ENCODE results near the gene THAP12.

Gene THAP12

GRCh38 chr11:76391021-76391420, 10.1 kb upstream of the THAP12 start:
- no peak overlapping the region for H3K4me3 ChIP-seq
- DNase-seq (ENCODE audit: low read depth, low spot score): no peak
- TF ChIP-seq FOXP2 (optimal IDR thresholded peaks at IDR 0.05; ENCODE audit: control extremely low read depth, extremely low read length, insufficient read depth) (no peak), EZH2 (IDR thresholded peaks at IDR 0.05) (no peak), POLR2AphosphoS5 (IDR thresholded peaks at IDR 0.05; ENCODE audit: borderline replicate concordance, low read depth, low read length) (no peak)

DNA sequence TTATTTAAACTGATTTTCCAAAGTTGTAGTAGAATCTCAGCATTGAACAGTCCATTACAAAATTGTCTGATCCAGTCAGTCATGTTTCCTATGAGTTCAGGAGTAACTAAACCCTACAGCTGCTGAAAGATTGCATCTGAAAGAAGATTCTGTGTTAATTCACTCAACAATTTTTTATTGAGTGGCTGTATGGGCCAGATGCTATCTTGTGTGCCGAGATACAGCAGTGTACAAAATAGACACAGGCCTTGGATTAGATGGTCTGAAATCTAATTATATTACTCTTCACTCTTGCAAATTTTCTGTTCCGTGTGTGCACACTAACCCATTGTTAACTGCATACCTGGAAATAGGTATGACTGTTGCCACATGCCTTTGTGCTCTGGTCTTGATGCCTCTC, 7.5 kb upstream of the THAP12 start:
- Histone ChIP-seq H3K36me3 (ENCODE audit: insufficient read depth, low read length) (no peaks in the 10 kb centered on the region), H3K27ac (no peak overlapping the region), H3K4me3 (no peak overlapping the region), H3K9me3 (ENCODE audit: low read depth, low read length) (no peaks in the 10 kb centered on the region), H3K9ac (ENCODE audit: insufficient read length) (no peak overlapping the region)
- TF ChIP-seq POLR2AphosphoS5 (IDR thresholded peaks at IDR 0.05; ENCODE audit: borderline replicate concordance, low read depth, low read length) (no peak), EZH2 (IDR thresholded peaks at IDR 0.05) (no peak), FOXP2 (optimal IDR thresholded peaks at IDR 0.05; ENCODE audit: control extremely low read depth, extremely low read length, insufficient read depth) (no peak)
- no peak for DNase-seq (ENCODE audit: low read depth, low spot score)

More at GRCh38 chr11:76391021-76391420, 10.1 kb upstream of the THAP12 start:
- Histone ChIP-seq H3K27ac (no peak overlapping the region), H3K9me3 (ENCODE audit: low read depth, low read length) (no peaks in the 10 kb centered on the region), H3K36me3 (ENCODE audit: insufficient read depth, low read length) (no peaks in the 10 kb centered on the region), H3K9ac (ENCODE audit: insufficient read length) (no peak overlapping the region)

DNA sequence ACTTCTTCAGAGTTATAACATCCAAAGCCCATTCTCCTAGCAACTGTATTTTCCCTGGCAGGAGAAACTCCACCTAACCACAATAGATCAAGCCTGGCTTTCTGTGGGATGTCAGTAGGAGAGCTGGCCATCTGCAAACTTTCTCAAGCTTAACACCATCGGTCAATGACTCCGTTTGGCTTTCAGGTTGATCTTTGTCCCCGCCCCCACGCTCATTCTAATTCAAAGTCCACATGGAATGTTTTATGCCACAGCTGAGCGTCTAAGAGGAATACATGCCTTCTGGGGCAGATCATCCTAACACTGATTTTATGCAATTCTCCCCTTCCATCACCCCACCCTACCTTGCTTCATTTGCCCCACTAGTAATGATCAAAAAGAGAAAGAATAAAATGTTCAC, 5.0 kb upstream of the THAP12 start:
- TF ChIP-seq POLR2AphosphoS5 (IDR thresholded peaks at IDR 0.05; ENCODE audit: borderline replicate concordance, low read depth, low read length): no peak
- no peak for TF ChIP-seq FOXP2 (optimal IDR thresholded peaks at IDR 0.05; ENCODE audit: control extremely low read depth, extremely low read length, insufficient read depth)
- TF ChIP-seq EZH2 (IDR thresholded peaks at IDR 0.05): no peak
- H3K36me3 ChIP-seq (ENCODE audit: insufficient read depth, low read length): no peaks in the 10 kb centered on the region
- no peak overlapping the region for H3K9ac ChIP-seq (ENCODE audit: insufficient read length)
- no peak overlapping the region for H3K27ac ChIP-seq
- DNase-seq (ENCODE audit: low read depth, low spot score): no peak
- H3K4me3 ChIP-seq: no peak overlapping the region
- no peaks in the 10 kb centered on the region for H3K9me3 ChIP-seq (ENCODE audit: low read depth, low read length)

DNA sequence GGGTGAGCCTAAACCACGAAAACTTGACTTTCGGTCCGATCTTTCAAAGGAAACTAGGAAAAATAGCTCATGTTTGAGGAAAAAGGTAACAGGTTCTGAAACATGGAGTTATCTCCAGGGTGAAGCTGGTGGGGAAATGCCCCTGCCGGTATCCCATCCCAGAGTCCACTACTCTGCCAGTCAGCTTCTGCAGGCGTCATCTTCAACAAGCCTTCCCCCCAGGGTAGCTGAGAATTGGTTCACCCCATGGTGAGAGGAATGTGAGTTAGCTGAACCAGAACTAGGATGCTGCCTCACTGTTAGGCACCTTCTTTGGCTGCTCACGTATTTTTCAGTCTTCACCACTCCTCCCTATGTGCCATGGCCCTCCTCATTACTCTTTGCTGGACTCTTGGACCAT, 1.3 kb upstream of the THAP12 start:
- Histone ChIP-seq H3K36me3 (ENCODE audit: insufficient read depth, low read length) (no peaks in the 10 kb centered on the region), H3K27ac (no peak overlapping the region), H3K9ac (ENCODE audit: insufficient read length) (peak overlapping the region; percentile 84), H3K4me3 (peak overlapping the region; percentile 94), H3K9me3 (ENCODE audit: low read depth, low read length) (no peaks in the 10 kb centered on the region)
- DNase-seq (ENCODE audit: low read depth, low spot score): no peak
- TF ChIP-seq EZH2 (IDR thresholded peaks at IDR 0.05): no peak
- no peak for TF ChIP-seq POLR2AphosphoS5 (IDR thresholded peaks at IDR 0.05; ENCODE audit: borderline replicate concordance, low read depth, low read length)
- no peak for TF ChIP-seq FOXP2 (optimal IDR thresholded peaks at IDR 0.05; ENCODE audit: control extremely low read depth, extremely low read length, insufficient read depth)

- peak overlapping the region; percentile 94 for H3K4me3 ChIP-seq
- no peaks in the 10 kb centered on the region for H3K36me3 ChIP-seq (ENCODE audit: insufficient read depth, low read length)
- H3K27ac ChIP-seq: no peak overlapping the region
- H3K9ac ChIP-seq (ENCODE audit: insufficient read length): peak overlapping the region; percentile 89
- H3K9me3 ChIP-seq (ENCODE audit: low read depth, low read length): no peaks in the 10 kb centered on the region
- TF ChIP-seq POLR2AphosphoS5 (IDR thresholded peaks at IDR 0.05; ENCODE audit: borderline replicate concordance, low read depth, low read length): no peak
- no peak for TF ChIP-seq EZH2 (IDR thresholded peaks at IDR 0.05)
- TF ChIP-seq FOXP2 (optimal IDR thresholded peaks at IDR 0.05; ENCODE audit: control extremely low read depth, extremely low read length, insufficient read depth): no peak
- DNase-seq (ENCODE audit: low read depth, low spot score): no peak
Observed at GRCh38 chr11:76380159-76380976, 564 bp downstream of the THAP12 start.

DNA sequence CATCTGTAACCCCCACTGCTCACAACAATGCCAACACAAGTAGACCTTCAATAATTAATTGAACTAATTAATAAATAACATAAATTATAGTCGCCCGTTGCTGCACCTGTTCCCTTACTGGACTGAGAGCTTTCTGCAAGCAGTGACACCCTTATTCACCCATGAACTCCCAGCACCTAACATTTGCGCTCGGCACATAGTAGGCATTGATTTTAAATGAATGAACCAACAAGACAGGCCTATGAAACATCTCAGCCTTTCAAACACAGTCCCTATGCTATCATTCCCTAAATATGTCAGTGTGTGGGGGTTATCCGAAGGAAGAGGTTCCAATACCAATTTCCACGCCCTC, 1.1 kb downstream of the THAP12 start:
- H3K27ac ChIP-seq: no peak overlapping the region
- TF ChIP-seq EZH2 (IDR thresholded peaks at IDR 0.05) (no peak), FOXP2 (optimal IDR thresholded peaks at IDR 0.05; ENCODE audit: control extremely low read depth, extremely low read length, insufficient read depth) (no peak), POLR2AphosphoS5 (IDR thresholded peaks at IDR 0.05; ENCODE audit: borderline replicate concordance, low read depth, low read length) (no peak)

GRCh38 chr11:76376746-76377558, 4.0 kb downstream of the THAP12 start:
- Histone ChIP-seq H3K27ac (no peak overlapping the region), H3K9ac (ENCODE audit: insufficient read length) (no peak overlapping the region), H3K9me3 (ENCODE audit: low read depth, low read length) (no peaks in the 10 kb centered on the region), H3K4me3 (no peak overlapping the region), H3K36me3 (ENCODE audit: insufficient read depth, low read length) (no peaks in the 10 kb centered on the region)
- no peak for DNase-seq (ENCODE audit: low read depth, low spot score)
- no peak for TF ChIP-seq FOXP2 (optimal IDR thresholded peaks at IDR 0.05; ENCODE audit: control extremely low read depth, extremely low read length, insufficient read depth)
- no peak for TF ChIP-seq POLR2AphosphoS5 (IDR thresholded peaks at IDR 0.05; ENCODE audit: borderline replicate concordance, low read depth, low read length)
- TF ChIP-seq EZH2 (IDR thresholded peaks at IDR 0.05): no peak

More for the DNA sequence above, 1.1 kb downstream of the THAP12 start:
- no peak for DNase-seq (ENCODE audit: low read depth, low spot score)
- peak overlapping the region; percentile 89 for H3K9ac ChIP-seq (ENCODE audit: insufficient read length)
- no peaks in the 10 kb centered on the region for H3K9me3 ChIP-seq (ENCODE audit: low read depth, low read length)
- peak overlapping the region; percentile 94 for H3K4me3 ChIP-seq
- H3K36me3 ChIP-seq (ENCODE audit: insufficient read depth, low read length): no peaks in the 10 kb centered on the region

DNA sequence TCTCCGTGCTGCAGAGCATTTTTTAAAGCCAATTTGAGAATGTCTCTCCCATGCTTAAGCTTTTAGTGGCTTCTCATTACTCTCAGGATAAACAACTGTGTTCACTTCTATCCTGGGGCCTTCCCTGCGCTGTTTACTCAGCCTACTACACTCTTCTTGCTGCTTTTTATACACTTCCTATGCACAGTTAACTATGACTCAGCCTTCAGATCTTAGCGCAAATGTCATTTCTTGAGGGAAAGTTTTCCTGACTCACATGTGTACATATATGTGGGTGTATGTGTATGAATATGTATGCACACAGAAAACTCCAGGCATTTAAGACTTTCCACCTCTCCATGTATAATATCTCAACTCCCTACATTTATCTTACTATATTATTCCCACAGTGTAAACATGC, 9.8 kb downstream of the THAP12 start:
- H3K27ac ChIP-seq: no peak overlapping the region
- DNase-seq (ENCODE audit: low read depth, low spot score): no peak
- no peak overlapping the region for H3K9ac ChIP-seq (ENCODE audit: insufficient read length)

More for the DNA sequence above, 9.8 kb downstream of the THAP12 start:
- no peaks in the 10 kb centered on the region for H3K36me3 ChIP-seq (ENCODE audit: insufficient read depth, low read length)
- no peak overlapping the region for H3K4me3 ChIP-seq
- TF ChIP-seq EZH2 (IDR thresholded peaks at IDR 0.05) (no peak), POLR2AphosphoS5 (IDR thresholded peaks at IDR 0.05; ENCODE audit: borderline replicate concordance, low read depth, low read length) (no peak), FOXP2 (optimal IDR thresholded peaks at IDR 0.05; ENCODE audit: control extremely low read depth, extremely low read length, insufficient read depth) (no peak)
- no peaks in the 10 kb centered on the region for H3K9me3 ChIP-seq (ENCODE audit: low read depth, low read length)

All from SK-N-MC (cell line).